ENCODE measurements around the gene INPP1.

INPP1 gene

GRCh38 chr2:190408538-190409271 is 65.3 kb downstream of the INPP1 start:
- 0 out of 2 replicates have a peak, but pooled peaks have one; percentile 7 for TF ChIP-seq CTCF (IDR thresholded peaks at IDR 0.05; ENCODE audit: borderline replicate concordance, insufficient read depth, low read depth, low read length)
- peak overlapping the region; percentile 81 for H3K4me3 ChIP-seq (ENCODE audit: low read depth, low read length)

- H3K4me3 ChIP-seq (ENCODE audit: low read depth, low read length) = no peak overlapping the region
- no peak for TF ChIP-seq CTCF (IDR thresholded peaks at IDR 0.05; ENCODE audit: borderline replicate concordance, insufficient read depth, low read depth, low read length)
Observed at GRCh38 chr2:190409616-190410015, 66.2 kb downstream of the INPP1 start.

- H3K4me3 ChIP-seq (ENCODE audit: low read depth, low read length) = no peak overlapping the region
- no peak for TF ChIP-seq CTCF (IDR thresholded peaks at IDR 0.05; ENCODE audit: borderline replicate concordance, insufficient read depth, low read depth, low read length)
Observed at GRCh38 chr2:190410166-190410565, 66.8 kb downstream of the INPP1 start.

GRCh38 chr2:190412966-190413365 is 69.6 kb downstream of the INPP1 start:
- H3K4me3 ChIP-seq (ENCODE audit: low read depth, low read length) = no peak overlapping the region
- no peak for TF ChIP-seq CTCF (IDR thresholded peaks at IDR 0.05; ENCODE audit: borderline replicate concordance, insufficient read depth, low read depth, low read length)

- H3K4me3 ChIP-seq (ENCODE audit: low read depth, low read length) = no peak overlapping the region
- no peak for TF ChIP-seq CTCF (IDR thresholded peaks at IDR 0.05; ENCODE audit: borderline replicate concordance, insufficient read depth, low read depth, low read length)
Observed at GRCh38 chr2:190413421-190413820, 70.0 kb downstream of the INPP1 start.

GRCh38 chr2:190415251-190415650 is 71.9 kb downstream of the INPP1 start:
- no peak overlapping the region for H3K4me3 ChIP-seq (ENCODE audit: low read depth, low read length)

More at GRCh38 chr2:190415251-190415650, 71.9 kb downstream of the INPP1 start:
- no peak for TF ChIP-seq CTCF (IDR thresholded peaks at IDR 0.05; ENCODE audit: borderline replicate concordance, insufficient read depth, low read depth, low read length)

All from GM12875 (cell line).